Right lobe of liver (tissue), 4 donors: Measurements from ENCODE around the gene GRIN2A.

ENCODE experiments used
- POLR2A ChIP-seq: fragments of 450-650 bp; IDR thresholded peaks from one replicate; pipeline ENCODE4 v1.6.1; 2017; ENCODE audit warnings: antibody characterized with exemption, mild to moderate bottlenecking
- TF ChIP-seq, protein P1 (sequence below), 4 donors: fragments of 200-600 bp in 3 of 4; fragments of 450-650 bp in 1 of 4; IDR thresholded peaks; one replicate each; pipeline versions ENCODE4 v1.5.1 to v1.8.0; 2016 to 2022; ENCODE audit warnings: antibody characterized with exemption in 4 of 4, mild to moderate bottlenecking in 2 of 4
- donor health status: DM: no; HTN: no; CAD: no.
- donor health status: DM: no; HTN: no; CAD: no.
- donor health status: DM: no; HTN: yes; CAD: no.

- TF ChIP-seq, protein P1, sequence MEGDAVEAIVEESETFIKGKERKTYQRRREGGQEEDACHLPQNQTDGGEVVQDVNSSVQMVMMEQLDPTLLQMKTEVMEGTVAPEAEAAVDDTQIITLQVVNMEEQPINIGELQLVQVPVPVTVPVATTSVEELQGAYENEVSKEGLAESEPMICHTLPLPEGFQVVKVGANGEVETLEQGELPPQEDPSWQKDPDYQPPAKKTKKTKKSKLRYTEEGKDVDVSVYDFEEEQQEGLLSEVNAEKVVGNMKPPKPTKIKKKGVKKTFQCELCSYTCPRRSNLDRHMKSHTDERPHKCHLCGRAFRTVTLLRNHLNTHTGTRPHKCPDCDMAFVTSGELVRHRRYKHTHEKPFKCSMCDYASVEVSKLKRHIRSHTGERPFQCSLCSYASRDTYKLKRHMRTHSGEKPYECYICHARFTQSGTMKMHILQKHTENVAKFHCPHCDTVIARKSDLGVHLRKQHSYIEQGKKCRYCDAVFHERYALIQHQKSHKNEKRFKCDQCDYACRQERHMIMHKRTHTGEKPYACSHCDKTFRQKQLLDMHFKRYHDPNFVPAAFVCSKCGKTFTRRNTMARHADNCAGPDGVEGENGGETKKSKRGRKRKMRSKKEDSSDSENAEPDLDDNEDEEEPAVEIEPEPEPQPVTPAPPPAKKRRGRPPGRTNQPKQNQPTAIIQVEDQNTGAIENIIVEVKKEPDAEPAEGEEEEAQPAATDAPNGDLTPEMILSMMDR (IDR thresholded peaks at IDR 0.05) = no peak
- no peak for TF ChIP-seq POLR2A
Observed at GRCh38 chr16:9723136-9723535, 459.1 kb downstream of the GRIN2A start.
